Measurements from ENCODE around the gene FGF1. TPM values are rescaled to one million over a fixed set of nuclear protein-coding genes. Genes with fewer than 3 reads are reported as not detected.

The FGF1 gene
- total RNA-seq, 4 donors from 2014 or later, result 0.38 to 5.4 (median 0.65) TPM

- H3K4me3 ChIP-seq (ENCODE audit: low read depth, poor library complexity, severe bottlenecking), result no peak overlapping the region
- intact Hi-C loops (cut with DNase I; ENCODE audit: low total_unique reads), result no loop called here
- peak in 1 of 2 donors; percentile 77 for DNase-seq (ENCODE audit: low spot score in 2 of 2)
- TF ChIP-seq POLR2A (IDR thresholded peaks at IDR 0.05), result no peak
- no peak for TF ChIP-seq CTCF (IDR thresholded peaks at IDR 0.05)
- WGBS, 2 donors, result 78 to 81% methylated on average over 20 to 22 of the region's 22 CpGs
Observed at GRCh38 chr5:142674531-142675469, 11.1 kb downstream of the FGF1 start.

- H3K4me3 ChIP-seq (ENCODE audit: low read depth, poor library complexity, severe bottlenecking), result no peak overlapping the region
- WGBS, 2 donors, result 73 to 83% methylated on average over 1 of the region's 1 CpG
- TF ChIP-seq POLR2A (IDR thresholded peaks at IDR 0.05), result no peak
- no peak for TF ChIP-seq CTCF (IDR thresholded peaks at IDR 0.05)
- intact Hi-C loops (cut with DNase I; ENCODE audit: low total_unique reads), result no loop called here
- no peak for DNase-seq (ENCODE audit: low spot score in 2 of 2)
Observed at GRCh38 chr5:142671801-142672200, 14.1 kb downstream of the FGF1 start.

GRCh38 chr5:142671266-142671665, 14.6 kb downstream of the FGF1 start:
- intact Hi-C loops (cut with DNase I; ENCODE audit: low total_unique reads), result no loop called here
- no peak overlapping the region for H3K4me3 ChIP-seq (ENCODE audit: low read depth, poor library complexity, severe bottlenecking)
- no peak for DNase-seq (ENCODE audit: low spot score in 2 of 2)
- WGBS, 2 donors, result 69 to 76% methylated on average over 3 of the region's 3 CpGs
- TF ChIP-seq CTCF (IDR thresholded peaks at IDR 0.05), result no peak

- DNase-seq (ENCODE audit: low spot score in 2 of 2), result no peak
- intact Hi-C loops (cut with DNase I; ENCODE audit: low total_unique reads), result no loop called here
- TF ChIP-seq CTCF (IDR thresholded peaks at IDR 0.05) (no peak), POLR2A (IDR thresholded peaks at IDR 0.05) (no peak)
- WGBS, 2 donors, result 82 to 86% methylated on average over 2 of the region's 2 CpGs
- H3K4me3 ChIP-seq (ENCODE audit: low read depth, poor library complexity, severe bottlenecking), result no peak overlapping the region
Observed at GRCh38 chr5:142670804-142671203, 15.1 kb downstream of the FGF1 start.

GRCh38 chr5:142669477-142669876, 16.4 kb downstream of the FGF1 start:
- no peak overlapping the region for H3K4me3 ChIP-seq (ENCODE audit: low read depth, poor library complexity, severe bottlenecking)
- no peak for TF ChIP-seq CTCF (IDR thresholded peaks at IDR 0.05)
- no peak for TF ChIP-seq POLR2A (IDR thresholded peaks at IDR 0.05)
- whole genome bisulfite sequencing, 2 donors, result 61 to 83% methylated on average over 12 of the region's 12 CpGs
- peak in 1 of 2 donors; percentile 52 for DNase-seq (ENCODE audit: low spot score in 2 of 2)
- intact Hi-C loops (cut with DNase I; ENCODE audit: low total_unique reads), result no loop called here
